D721Med (cell line): Measurements from ENCODE around the gene KIF26A.

Experiments
- DNase-seq: peaks from one replicate; pipeline ENCODE4 v3.0.0; 2011; ENCODE audit warnings: low spot score; ENCODE audit not compliant: insufficient read length
- FAIRE-seq: peaks from 2 replicates; lab custom pipeline; 2011; peaks lifted over from hg19 to GRCh38; lab: Jason Lieb, UNC
- TF ChIP-seq, protein P1 (sequence below): IDR thresholded peaks from 2 replicates; pipeline ENCODE4 v1.5.1; 2012; ENCODE audit warnings: mild to moderate bottlenecking, control low read depth; ENCODE audit not compliant: insufficient read depth; ENCODE audit errors: missing control alignments

KIF26A gene

DNA sequence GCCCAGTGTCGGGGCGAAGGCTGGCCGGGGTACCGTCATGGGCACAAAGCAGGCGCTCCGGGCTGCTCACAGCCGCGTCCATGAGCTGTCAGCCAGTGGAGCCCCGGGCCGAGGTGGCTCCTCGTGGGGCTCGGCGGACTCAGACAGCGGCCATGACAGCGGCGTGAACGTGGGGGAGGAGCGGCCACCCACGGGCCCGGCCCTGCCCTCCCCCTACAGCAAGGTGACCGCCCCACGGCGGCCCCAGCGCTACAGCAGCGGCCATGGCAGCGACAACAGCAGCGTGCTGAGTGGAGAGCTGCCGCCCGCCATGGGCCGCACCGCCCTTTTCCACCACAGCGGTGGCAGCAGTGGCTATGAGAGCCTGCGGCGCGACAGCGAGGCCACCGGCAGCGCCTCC, 39.0 kb downstream of the KIF26A start:
- TF ChIP-seq, protein P1, sequence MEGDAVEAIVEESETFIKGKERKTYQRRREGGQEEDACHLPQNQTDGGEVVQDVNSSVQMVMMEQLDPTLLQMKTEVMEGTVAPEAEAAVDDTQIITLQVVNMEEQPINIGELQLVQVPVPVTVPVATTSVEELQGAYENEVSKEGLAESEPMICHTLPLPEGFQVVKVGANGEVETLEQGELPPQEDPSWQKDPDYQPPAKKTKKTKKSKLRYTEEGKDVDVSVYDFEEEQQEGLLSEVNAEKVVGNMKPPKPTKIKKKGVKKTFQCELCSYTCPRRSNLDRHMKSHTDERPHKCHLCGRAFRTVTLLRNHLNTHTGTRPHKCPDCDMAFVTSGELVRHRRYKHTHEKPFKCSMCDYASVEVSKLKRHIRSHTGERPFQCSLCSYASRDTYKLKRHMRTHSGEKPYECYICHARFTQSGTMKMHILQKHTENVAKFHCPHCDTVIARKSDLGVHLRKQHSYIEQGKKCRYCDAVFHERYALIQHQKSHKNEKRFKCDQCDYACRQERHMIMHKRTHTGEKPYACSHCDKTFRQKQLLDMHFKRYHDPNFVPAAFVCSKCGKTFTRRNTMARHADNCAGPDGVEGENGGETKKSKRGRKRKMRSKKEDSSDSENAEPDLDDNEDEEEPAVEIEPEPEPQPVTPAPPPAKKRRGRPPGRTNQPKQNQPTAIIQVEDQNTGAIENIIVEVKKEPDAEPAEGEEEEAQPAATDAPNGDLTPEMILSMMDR = no peak
- DNase-seq (no peak), FAIRE-seq (no peak)

DNA sequence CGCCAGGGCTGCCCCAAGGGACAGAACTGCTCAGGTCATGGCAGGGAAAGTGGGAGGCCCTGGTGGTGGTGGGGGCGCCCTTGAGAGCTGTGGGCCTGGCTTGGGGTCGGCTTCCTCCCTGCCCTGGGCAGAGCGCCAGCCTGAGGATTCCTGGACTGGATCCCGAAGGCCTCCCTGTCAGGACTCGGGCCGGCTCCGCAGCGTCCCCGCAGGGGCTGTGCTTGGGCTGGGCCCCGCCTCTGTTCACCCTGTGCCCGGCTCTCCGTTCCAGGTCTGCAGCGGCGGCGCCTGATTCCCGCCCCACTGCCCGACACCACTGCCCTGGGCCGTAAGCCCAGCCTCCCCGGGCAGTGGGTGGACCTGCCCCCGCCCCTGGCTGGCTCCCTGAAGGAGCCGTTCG, 39.9 kb downstream of the KIF26A start:
- DNase-seq (no peak), FAIRE-seq (no peak)

DNA sequence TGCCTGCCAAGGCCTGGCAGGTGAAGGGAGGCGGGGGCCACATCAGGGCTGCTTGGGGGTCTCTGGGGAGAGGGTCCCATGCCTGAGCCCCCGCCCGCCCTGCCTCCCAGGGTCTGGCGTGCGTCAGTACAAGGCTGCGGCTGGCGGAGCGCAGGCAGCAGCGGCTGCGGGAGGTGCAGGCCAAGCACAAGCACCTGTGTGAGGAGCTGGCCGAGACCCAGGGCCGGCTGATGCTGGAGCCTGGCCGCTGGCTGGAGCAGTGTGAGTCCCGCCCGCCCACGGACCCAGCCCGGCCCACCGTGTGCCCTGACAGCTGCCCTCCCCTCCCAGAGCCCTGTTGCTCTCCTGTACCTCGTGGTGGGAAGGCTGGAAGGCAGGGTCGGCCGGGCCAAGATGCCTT, 40.7 kb downstream of the KIF26A start:
- no peak for DNase-seq
- FAIRE-seq = no peak
- TF ChIP-seq, protein P1 = no peak

More for the DNA sequence above, 39.9 kb downstream of the KIF26A start:
- TF ChIP-seq, protein P1 = no peak

DNA sequence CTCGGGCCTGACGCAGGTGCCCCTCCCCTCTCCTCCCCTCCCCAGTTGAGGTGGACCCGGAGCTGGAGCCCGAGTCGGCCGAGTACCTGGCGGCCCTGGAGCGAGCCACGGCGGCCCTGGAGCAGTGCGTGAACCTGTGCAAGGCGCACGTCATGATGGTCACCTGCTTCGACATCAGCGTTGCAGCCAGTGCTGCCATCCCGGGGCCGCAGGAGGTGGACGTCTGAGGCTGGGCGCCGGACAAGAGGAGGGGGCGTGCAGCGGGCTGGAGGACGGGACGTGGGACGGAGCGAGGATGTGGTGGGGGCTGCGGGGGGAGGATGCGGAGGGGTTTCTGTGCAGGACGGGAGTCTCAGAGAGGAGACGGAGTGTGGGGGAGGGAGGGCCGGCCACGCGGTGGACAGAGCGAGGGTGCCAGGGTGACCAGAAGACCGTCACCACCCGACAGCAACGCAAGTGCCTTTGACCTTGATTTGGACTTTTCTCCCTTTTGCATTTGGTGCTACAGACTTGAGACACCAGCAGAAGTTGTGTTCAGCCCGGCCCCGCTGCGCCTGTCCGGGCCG, 41.3 kb downstream of the KIF26A start:
- FAIRE-seq (no peak), DNase-seq (no peak)
- TF ChIP-seq, protein P1 = no peak

DNA sequence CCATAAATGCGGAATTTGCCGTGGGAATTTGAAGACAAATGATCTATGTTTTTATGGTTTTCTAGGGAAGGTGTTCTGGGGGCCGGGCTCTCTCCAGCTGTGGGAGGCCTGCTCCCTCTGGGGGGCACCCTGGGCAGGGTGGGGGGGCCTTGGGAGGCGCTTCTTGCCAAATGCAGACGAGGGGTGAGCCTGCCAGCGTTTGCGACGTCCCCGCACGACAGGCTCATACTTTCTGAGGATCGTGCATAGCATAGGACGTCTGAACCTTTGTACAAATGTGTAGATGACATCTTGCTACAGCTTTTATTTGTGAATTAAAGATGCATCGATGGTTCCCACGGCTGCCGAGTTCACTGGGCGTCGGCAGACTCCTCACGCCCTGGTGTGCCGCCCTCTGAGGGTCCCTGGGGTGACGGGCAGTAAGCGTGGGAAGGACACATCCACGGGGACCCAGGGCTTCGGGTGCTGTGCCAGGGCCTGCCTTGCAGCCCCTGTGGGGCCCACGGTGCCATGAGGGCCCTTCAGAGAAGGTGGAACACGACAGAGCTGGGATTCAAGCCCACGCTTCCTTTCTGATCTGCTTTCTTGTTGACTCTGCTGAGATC, 42.3 kb downstream of the KIF26A start:
- DNase-seq (no peak), FAIRE-seq (no peak)
- TF ChIP-seq, protein P1 = no peak

DNA sequence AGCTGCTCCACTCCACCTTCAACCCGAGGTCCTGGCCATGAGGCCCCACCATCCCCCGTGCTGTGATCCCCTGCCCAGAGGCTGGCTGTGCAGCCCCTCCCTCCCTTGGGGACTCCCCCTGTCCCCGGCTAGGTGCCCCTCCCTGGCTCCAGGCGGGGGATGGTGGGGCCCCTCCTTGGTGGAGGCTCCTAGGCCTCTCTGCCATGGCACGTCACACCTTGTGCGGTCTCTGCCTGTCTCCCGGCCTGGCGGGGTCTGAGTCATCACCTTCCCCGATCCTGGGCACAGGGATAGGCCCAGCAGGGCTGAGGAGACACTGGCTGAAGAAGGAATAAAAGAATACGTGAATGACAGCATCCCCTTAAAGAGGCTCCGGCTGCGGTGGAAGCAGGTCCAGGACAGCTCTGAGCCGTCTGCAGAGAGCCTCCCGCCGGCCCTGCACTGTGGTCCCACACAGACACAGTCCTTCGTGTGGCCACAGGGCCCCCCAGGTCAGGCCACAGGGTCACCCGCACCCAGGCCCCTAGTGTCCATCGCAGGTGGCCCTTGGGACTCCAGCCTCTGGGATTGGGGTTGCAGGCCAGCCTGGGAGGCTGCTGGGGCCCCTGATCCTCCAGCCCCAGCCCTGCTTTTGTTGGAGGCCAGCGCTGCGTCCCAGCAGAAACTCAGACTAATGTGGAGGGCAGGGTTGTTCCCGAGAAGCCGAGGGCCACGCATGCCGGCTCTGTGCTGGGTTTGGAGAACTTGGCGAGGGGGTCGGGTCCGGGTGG, 43.6 kb downstream of the KIF26A start:
- FAIRE-seq = no peak
- TF ChIP-seq, protein P1 = no peak
- no peak for DNase-seq

DNA sequence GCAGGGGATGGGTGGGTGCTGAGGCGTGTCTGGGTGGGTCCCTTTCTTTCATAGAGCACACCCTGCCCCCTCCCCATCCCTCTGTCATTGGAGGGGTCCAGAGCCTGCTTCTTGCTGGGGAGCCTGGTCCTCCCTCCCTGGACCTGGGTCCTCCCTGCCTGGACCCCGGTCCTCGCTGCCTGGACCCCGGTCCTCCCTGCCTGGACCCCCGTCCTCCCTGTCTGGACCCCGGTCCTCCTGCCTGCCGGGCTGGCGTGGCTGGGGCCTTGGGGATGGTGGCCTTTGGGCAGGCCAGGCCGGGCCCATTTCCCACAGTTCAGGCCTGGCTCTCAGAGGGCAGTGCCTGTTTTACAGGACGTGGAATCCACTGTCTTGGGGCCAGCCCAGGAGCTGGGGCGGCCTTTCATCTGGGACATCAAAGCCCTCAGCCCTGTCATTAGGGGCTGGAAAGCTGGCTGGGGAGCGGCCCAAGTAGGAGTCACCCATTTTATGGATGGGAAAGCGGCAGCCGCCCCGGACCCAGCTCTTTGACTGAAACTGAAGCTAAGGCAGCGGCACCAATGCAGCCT, 44.6 kb downstream of the KIF26A start:
- FAIRE-seq (no peak), DNase-seq (no peak)
- TF ChIP-seq, protein P1 = no peak
